Endometrial microvascular endothelial cells (primary cell): ENCODE results near the gene C2orf72. TPM values are rescaled to one million over a fixed set of nuclear protein-coding genes. Genes with fewer than 3 reads are reported as not detected.
"Not testable (repeated sequence)": the region's sequence is repeated elsewhere in the genome, so short reads cannot be mapped to it uniquely, and the experiment has no call there.

Experiments used
- in situ Hi-C: cut with HindIII; loops from 2 replicates; pipeline ENCODE4 v1.10.0; 2017; ENCODE audit warnings: low sequenced_read_pairs, low pct_unique_long_range_greater_than_20kb; ENCODE audit errors: inconsistent ontology term
- total RNA-seq: library from RNA; depleted of rRNA; stranded (reverse); fragments of >200 nt; gene quantifications from one replicate; pipeline ENCODE4 v1.2.3, GENCODE V29; 2015; ENCODE audit errors: inconsistent ontology term

The C2orf72 gene
- total RNA-seq, 1 donor from 2014 or later = not detected

GRCh38 chr2:231058761-231059550 is 21.6 kb downstream of the C2orf72 start:
- in situ Hi-C loops = no loop called here

DNA sequence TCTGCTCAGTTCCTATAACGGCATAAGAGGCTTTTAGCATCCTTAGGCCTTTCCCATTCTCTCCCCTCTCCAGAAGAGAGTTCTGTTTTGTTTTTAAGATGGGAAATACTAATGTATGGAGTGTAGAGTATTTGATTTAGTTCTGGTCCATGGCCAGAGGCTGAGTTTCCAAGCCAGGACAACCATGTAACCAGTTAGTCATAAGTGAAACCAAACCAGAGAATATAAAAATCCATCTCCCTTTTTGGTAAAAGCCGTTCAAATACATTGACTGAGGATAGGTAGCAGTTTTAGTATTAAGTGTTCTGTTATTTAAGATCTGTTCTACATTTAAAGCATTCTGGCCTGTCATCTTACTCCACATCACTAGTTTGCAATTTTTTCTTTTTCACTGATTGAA is 22.4 kb downstream of the C2orf72 start:
- in situ Hi-C loops = no loop called here

GRCh38 chr2:231062776-231063175 is 25.5 kb downstream of the C2orf72 start:
- in situ Hi-C loops = no loop called here

GRCh38 chr2:231063347-231063746 is 26.0 kb downstream of the C2orf72 start:
- in situ Hi-C loops = no loop called here

GRCh38 chr2:231065966-231066365 is 28.6 kb downstream of the C2orf72 start:
- in situ Hi-C loops = no loop called here

DNA sequence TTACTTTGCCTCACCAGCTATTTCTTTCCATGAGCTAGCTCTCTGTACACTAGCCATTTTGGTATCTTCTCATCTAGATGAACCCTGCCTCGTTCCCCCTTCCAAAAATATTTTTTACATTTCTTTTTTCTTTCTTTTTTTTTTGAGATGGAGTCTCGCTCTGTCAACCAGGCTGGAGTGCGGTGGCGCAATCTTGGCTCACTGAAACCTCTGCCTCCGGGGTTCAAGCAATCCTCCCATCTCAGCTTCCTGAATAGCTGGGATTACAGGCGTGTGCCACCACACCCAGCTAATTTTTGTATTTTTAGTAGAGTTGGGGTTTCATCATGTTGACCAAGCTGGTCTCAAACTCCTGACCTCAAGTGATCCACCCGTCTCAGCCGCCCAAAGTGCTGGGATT is 30.2 kb downstream of the C2orf72 start:
- in situ Hi-C loops = not testable (repeated sequence)

- in situ Hi-C loops = no loop called here
Observed at GRCh38 chr2:231068525-231069222, 31.4 kb downstream of the C2orf72 start.

GRCh38 chr2:231069379-231070054 is 32.2 kb downstream of the C2orf72 start:
- in situ Hi-C loops = no loop called here

DNA sequence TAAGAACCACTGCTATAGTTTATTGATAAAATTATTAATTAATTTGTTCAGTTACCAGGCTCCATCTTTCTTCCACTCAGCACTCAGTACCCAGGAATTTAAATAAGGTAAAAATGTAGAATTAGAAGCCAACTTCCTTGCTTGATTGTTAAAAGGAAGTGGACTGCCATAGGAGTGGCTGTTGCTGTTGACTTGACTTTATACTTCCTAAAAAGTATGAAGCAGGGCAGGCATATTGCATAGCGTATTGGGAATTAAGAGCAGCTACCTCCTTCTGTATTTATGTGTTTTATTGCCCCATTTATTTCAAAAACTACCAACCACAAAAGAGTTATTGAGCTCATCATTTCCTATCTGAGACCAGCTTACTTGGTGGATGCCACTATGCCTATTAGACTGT is 47.2 kb downstream of the C2orf72 start:
- in situ Hi-C loops = no loop called here

DNA sequence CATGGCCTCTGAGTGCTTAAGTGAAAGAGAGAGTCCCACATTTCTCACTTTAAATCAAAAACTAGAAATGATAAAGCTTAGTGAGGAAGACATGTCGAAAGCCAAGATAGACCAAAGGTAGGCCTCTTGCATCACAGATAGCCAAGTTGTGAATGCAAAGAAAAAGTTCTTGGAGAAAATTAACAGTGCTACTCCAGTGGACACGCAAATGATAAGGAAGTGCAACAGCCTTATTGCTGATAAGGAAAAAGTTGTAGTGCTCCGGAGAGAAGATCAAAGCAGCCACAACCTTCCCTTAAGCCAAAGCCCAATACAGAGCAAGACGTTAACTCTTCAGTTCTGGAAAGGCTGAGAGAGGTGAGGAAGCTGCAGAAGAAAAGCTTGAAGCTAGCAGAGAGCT is 51.4 kb downstream of the C2orf72 start:
- in situ Hi-C loops = no loop called here

GRCh38 chr2:231093933-231094332 is 56.6 kb downstream of the C2orf72 start:
- in situ Hi-C loops = no loop called here

DNA sequence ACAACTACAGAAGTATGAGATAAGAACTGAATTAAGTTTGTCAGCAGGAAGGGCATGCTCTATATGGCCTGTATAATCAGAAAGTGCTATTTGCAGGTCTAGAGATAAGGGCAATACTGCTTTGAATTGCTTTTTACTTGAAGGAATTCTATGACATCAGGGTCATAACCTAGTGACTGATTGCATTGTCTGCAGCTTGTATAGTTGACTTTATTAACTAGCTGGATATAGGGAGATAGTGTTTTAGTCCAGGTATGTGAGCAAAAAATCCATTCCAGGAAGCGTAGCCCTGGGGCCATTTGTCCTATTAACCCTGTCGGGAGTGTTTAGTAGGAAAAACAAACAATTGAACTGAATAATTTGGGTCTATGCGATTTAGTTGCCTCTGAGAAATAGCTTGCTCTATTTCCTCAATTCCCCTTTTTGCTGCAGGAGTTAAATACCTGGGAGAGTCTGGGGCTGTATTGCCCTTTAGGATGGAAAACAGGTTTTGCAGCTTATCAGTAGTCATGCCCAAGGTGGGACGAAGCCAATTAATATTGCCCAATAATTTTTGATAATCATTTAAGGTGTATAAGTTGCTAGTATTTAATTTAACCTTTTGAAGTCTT is 57.5 kb downstream of the C2orf72 start:
- in situ Hi-C loops = no loop called here

Other genes starting within 250 kb of the C2orf72 start
- 1.5 TPM for gene ITM2C, start 172.6 kb upstream of the C2orf72 start, total RNA-seq
- not detected for gene GPR55, start 112.3 kb upstream of the C2orf72 start, total RNA-seq
- gene SPATA3, start 41.4 kb upstream of the C2orf72 start, total RNA-seq = not detected
- 169 TPM for gene PSMD1, start 19.3 kb downstream of the C2orf72 start, total RNA-seq
- gene HTR2B, start 87.5 kb downstream of the C2orf72 start, total RNA-seq = 2.0 TPM
- gene ARMC9, start 161.1 kb downstream of the C2orf72 start, total RNA-seq = 76.7 TPM